ENCODE data around the gene PLCB3. TPM values are rescaled to one million over a fixed set of nuclear protein-coding genes. Genes with fewer than 3 reads are reported as not detected.

PLCB3 gene
- total and polyA plus RNA-seq, 2 of the 13 experiments (the other 11 are each of a cell fraction or from before 2014, with no cell fraction given), result 7.5 to 13.8 TPM

DNA sequence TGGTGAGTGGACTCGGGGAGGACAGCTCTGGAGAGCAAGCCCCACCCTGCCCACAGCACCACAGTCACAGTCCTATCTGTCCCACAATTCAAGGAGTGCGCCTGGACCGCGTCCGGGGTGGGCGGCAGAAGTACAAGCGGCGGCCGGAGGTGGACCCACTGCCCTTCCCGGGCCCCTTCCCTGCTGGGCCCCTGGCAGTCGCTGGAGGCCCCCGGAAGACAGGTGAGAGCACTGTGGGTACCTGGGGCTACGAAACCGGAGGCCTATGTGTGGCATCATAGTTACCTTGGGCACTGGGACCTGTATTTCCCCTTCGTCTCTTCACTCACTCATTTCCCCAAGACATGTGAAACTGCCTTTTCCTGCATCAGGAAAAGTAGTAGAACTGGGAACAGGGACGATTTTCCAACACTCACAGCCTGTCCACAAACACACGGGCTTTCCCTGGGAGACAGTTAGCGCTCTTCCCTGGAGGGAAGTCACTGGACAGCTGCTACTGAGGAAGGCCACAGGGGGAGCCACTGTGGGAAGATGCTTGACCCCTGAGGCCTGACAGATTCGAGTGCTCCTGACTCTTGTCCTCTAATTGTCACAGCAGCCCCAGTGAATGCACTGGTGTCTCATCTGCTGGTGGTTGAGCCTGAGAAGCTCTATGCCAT, 62.9 kb downstream of the PLCB3 start (continued):
- TF ChIP-seq, protein P1, sequence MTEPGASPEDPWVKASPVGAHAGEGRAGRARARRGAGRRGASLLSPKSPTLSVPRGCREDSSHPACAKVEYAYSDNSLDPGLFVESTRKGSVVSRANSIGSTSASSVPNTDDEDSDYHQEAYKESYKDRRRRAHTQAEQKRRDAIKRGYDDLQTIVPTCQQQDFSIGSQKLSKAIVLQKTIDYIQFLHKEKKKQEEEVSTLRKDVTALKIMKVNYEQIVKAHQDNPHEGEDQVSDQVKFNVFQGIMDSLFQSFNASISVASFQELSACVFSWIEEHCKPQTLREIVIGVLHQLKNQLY (CRISPR knock-in tag; IDR thresholded peaks at IDR 0.05), result no peak
- no peak for TF ChIP-seq FOXO1 (CRISPR knock-in tag; IDR thresholded peaks at IDR 0.05)
- TF ChIP-seq FOXC1 (CRISPR knock-in tag; IDR thresholded peaks at IDR 0.05; ENCODE audit: borderline replicate concordance), result no peak
- no peak for TF ChIP-seq ZNF224 (CRISPR knock-in tag; IDR thresholded peaks at IDR 0.05)
- TF ChIP-seq, protein P2, sequence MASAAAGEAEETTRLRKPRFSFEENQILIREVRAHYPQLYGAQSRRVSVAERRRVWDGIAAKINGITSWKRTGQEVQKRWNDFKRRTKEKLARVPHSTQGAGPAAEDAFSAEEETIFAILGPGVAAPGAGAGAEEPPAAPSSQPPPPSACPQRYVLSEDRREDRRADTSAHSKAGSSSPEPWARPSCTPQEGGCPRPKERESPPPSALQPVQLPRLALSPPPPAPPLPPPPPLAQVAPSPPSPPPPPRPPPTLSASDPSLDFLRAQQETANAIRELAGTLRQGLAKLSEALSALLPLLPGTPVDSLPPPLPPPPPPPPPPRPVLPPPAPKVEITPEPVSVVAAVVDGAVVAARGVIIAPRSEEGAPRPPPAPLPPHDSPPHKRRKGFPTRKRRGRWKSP (CRISPR knock-in tag; IDR thresholded peaks at IDR 0.05), result no peak
- TF ChIP-seq ADNP (CRISPR knock-in tag; IDR thresholded peaks at IDR 0.05), result no peak
- TF ChIP-seq, protein P3, sequence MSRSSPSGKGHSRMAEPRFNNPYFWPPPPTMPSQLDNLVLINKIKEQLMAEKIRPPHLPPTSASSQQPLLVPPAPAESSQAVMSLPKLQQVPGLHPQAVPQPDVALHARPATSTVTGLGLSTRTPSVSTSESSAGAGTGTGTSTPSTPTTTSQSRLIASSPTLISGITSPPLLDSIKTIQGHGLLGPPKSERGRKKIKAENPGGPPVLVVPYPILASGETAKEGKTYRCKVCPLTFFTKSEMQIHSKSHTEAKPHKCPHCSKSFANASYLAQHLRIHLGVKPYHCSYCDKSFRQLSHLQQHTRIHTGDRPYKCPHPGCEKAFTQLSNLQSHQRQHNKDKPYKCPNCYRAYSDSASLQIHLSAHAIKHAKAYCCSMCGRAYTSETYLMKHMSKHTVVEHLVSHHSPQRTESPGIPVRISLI (CRISPR knock-in tag; IDR thresholded peaks at IDR 0.05; ENCODE audit: borderline replicate concordance), result no peak
- TF ChIP-seq, protein P4, sequence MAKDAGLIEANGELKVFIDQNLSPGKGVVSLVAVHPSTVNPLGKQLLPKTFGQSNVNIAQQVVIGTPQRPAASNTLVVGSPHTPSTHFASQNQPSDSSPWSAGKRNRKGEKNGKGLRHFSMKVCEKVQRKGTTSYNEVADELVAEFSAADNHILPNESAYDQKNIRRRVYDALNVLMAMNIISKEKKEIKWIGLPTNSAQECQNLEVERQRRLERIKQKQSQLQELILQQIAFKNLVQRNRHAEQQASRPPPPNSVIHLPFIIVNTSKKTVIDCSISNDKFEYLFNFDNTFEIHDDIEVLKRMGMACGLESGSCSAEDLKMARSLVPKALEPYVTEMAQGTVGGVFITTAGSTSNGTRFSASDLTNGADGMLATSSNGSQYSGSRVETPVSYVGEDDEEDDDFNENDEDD (CRISPR knock-in tag; IDR thresholded peaks at IDR 0.05; ENCODE audit: borderline replicate concordance), result no peak
- TF ChIP-seq ZNF549 (CRISPR knock-in tag; IDR thresholded peaks at IDR 0.05), result no peak
- TF ChIP-seq NCOA5 (CRISPR knock-in tag; IDR thresholded peaks at IDR 0.05), result no peak
- no peak for TF ChIP-seq ZFP37 (CRISPR knock-in tag; IDR thresholded peaks at IDR 0.05; ENCODE audit: borderline replicate concordance)
- TF ChIP-seq GATAD1 (CRISPR knock-in tag; IDR thresholded peaks at IDR 0.05), result no peak
- TF ChIP-seq, protein P5, sequence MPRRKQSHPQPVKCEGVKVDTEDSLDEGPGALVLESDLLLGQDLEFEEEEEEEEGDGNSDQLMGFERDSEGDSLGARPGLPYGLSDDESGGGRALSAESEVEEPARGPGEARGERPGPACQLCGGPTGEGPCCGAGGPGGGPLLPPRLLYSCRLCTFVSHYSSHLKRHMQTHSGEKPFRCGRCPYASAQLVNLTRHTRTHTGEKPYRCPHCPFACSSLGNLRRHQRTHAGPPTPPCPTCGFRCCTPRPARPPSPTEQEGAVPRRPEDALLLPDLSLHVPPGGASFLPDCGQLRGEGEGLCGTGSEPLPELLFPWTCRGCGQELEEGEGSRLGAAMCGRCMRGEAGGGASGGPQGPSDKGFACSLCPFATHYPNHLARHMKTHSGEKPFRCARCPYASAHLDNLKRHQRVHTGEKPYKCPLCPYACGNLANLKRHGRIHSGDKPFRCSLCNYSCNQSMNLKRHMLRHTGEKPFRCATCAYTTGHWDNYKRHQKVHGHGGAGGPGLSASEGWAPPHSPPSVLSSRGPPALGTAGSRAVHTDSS (CRISPR knock-in tag; conservative IDR thresholded peaks at IDR 0.05), result no peak
- TF ChIP-seq DMAP1 (CRISPR knock-in tag; IDR thresholded peaks at IDR 0.05), result no peak
- TF ChIP-seq MTA3 (CRISPR knock-in tag; IDR thresholded peaks at IDR 0.05), result no peak
- no peak for TF ChIP-seq ZFP1 (CRISPR knock-in tag; IDR thresholded peaks at IDR 0.05)
- TF ChIP-seq, protein P6, sequence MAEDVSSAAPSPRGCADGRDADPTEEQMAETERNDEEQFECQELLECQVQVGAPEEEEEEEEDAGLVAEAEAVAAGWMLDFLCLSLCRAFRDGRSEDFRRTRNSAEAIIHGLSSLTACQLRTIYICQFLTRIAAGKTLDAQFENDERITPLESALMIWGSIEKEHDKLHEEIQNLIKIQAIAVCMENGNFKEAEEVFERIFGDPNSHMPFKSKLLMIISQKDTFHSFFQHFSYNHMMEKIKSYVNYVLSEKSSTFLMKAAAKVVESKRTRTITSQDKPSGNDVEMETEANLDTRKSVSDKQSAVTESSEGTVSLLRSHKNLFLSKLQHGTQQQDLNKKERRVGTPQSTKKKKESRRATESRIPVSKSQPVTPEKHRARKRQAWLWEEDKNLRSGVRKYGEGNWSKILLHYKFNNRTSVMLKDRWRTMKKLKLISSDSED (CRISPR knock-in tag; IDR thresholded peaks at IDR 0.05), result no peak
- 0 out of 2 replicates have a peak, but pooled peaks have one; percentile 38 for TF ChIP-seq RBFOX2 (IDR thresholded peaks at IDR 0.05; ENCODE audit: low read depth, low read length)
- no peak for TF ChIP-seq HNRNPH1 (optimal IDR thresholded peaks at IDR 0.05; ENCODE audit: low read depth, low read length)
- peak; percentile 97 for TF ChIP-seq ZNF205 (CRISPR knock-in tag; IDR thresholded peaks at IDR 0.05)
- TF ChIP-seq ZNF768 (CRISPR knock-in tag; IDR thresholded peaks at IDR 0.05), result no peak
- no peak for TF ChIP-seq MIER3 (CRISPR knock-in tag; IDR thresholded peaks at IDR 0.05; ENCODE audit: borderline replicate concordance)
